ENCODE results near the gene DIDO1. TPM values are rescaled to one million over a fixed set of nuclear protein-coding genes. Genes with fewer than 3 reads are reported as not detected.
A peak's percentile ranks its signal among the peaks of the same experiment; 100 is the strongest.

DIDO1 gene
- total RNA-seq, 1 experiment from 2014 or later: 108 TPM

- Histone ChIP-seq H3K27me3 (no peaks in the 10 kb centered on the region), H3K36me3 (peaks cover 79% of the 10 kb centered on the region), H3K4me1 (no peaks in the 10 kb centered on the region)
Measured at GRCh38 chr20:62947532-62948300, 21.4 kb upstream of the DIDO1 start.

GRCh38 chr20:62946918-62947317 is 20.6 kb upstream of the DIDO1 start:
- no peaks in the 10 kb centered on the region for H3K27me3 ChIP-seq
- DNase-seq: no peak
- H3K9me3 ChIP-seq (replicated peaks): no peaks in the 10 kb centered on the region
- H3K4me3 ChIP-seq: no peak overlapping the region
- peaks cover 80% of the 10 kb centered on the region for H3K36me3 ChIP-seq
- H3K4me1 ChIP-seq: no peaks in the 10 kb centered on the region
- no peak overlapping the region for H3K27ac ChIP-seq

More at GRCh38 chr20:62947532-62948300, 21.4 kb upstream of the DIDO1 start:
- Histone ChIP-seq H3K27ac (no peak overlapping the region), H3K4me3 (no peak overlapping the region), H3K9me3 (replicated peaks) (no peaks in the 10 kb centered on the region)
- DNase-seq: no peak

- H3K27ac ChIP-seq: no peak overlapping the region
- H3K4me1 ChIP-seq: no peaks in the 10 kb centered on the region
- no peaks in the 10 kb centered on the region for H3K27me3 ChIP-seq
- no peaks in the 10 kb centered on the region for H3K9me3 ChIP-seq (replicated peaks)
- H3K36me3 ChIP-seq: peaks cover 91% of the 10 kb centered on the region
- DNase-seq: no peak
- H3K4me3 ChIP-seq: no peak overlapping the region
Measured at GRCh38 chr20:62945771-62946339, 19.6 kb upstream of the DIDO1 start.

GRCh38 chr20:62944746-62945145 is 18.4 kb upstream of the DIDO1 start:
- H3K4me1 ChIP-seq: peaks cover 1% of the 10 kb centered on the region
- no peaks in the 10 kb centered on the region for H3K27me3 ChIP-seq
- peaks cover 85% of the 10 kb centered on the region for H3K36me3 ChIP-seq
- no peak overlapping the region for H3K4me3 ChIP-seq
- no peaks in the 10 kb centered on the region for H3K9me3 ChIP-seq (replicated peaks)
- no peak overlapping the region for H3K27ac ChIP-seq
- DNase-seq: no peak

GRCh38 chr20:62944184-62944583 is 17.9 kb upstream of the DIDO1 start:
- H3K4me1 ChIP-seq: peaks cover 6% of the 10 kb centered on the region
- H3K27ac ChIP-seq: no peak overlapping the region
- no peak for DNase-seq
- no peak overlapping the region for H3K4me3 ChIP-seq
- peaks cover 83% of the 10 kb centered on the region for H3K36me3 ChIP-seq
- H3K27me3 ChIP-seq: no peaks in the 10 kb centered on the region
- H3K9me3 ChIP-seq (replicated peaks): no peaks in the 10 kb centered on the region

GRCh38 chr20:62943396-62943795 is 17.1 kb upstream of the DIDO1 start:
- H3K4me1 ChIP-seq: peaks cover 6% of the 10 kb centered on the region
- no peak overlapping the region for H3K27ac ChIP-seq
- no peaks in the 10 kb centered on the region for H3K9me3 ChIP-seq (replicated peaks)
- H3K27me3 ChIP-seq: no peaks in the 10 kb centered on the region
- peaks cover 75% of the 10 kb centered on the region for H3K36me3 ChIP-seq
- H3K4me3 ChIP-seq: no peak overlapping the region
- no peak for DNase-seq

- Histone ChIP-seq H3K27ac (no peak overlapping the region), H3K36me3 (peaks cover 66% of the 10 kb centered on the region), H3K27me3 (no peaks in the 10 kb centered on the region), H3K4me3 (no peak overlapping the region), H3K9me3 (replicated peaks) (no peaks in the 10 kb centered on the region), H3K4me1 (peaks cover 6% of the 10 kb centered on the region)
- DNase-seq: no peak
Measured at GRCh38 chr20:62942456-62942855, 16.2 kb upstream of the DIDO1 start.

GRCh38 chr20:62941792-62942191 is 15.5 kb upstream of the DIDO1 start:
- peaks cover 6% of the 10 kb centered on the region for H3K4me1 ChIP-seq
- H3K27ac ChIP-seq: no peak overlapping the region
- no peaks in the 10 kb centered on the region for H3K27me3 ChIP-seq
- no peak for DNase-seq
- peaks cover 59% of the 10 kb centered on the region for H3K36me3 ChIP-seq
- H3K9me3 ChIP-seq (replicated peaks): no peaks in the 10 kb centered on the region
- H3K4me3 ChIP-seq: no peak overlapping the region

GRCh38 chr20:62940875-62941274 is 14.6 kb upstream of the DIDO1 start:
- Histone ChIP-seq H3K27me3 (no peaks in the 10 kb centered on the region), H3K9me3 (replicated peaks) (no peaks in the 10 kb centered on the region), H3K4me3 (no peak overlapping the region), H3K36me3 (peaks cover 56% of the 10 kb centered on the region), H3K4me1 (peaks cover 12% of the 10 kb centered on the region), H3K27ac (no peak overlapping the region)
- no peak for DNase-seq

GRCh38 chr20:62938105-62938888 is 12.0 kb upstream of the DIDO1 start, which contains the start of gene GID8:
Gene GID8, plus strand, starts transcription at chr20:62938147. Its CDS starts 3,356 bp downstream, at chr20:62941503.
- peaks cover 57% of the 10 kb centered on the region for H3K36me3 ChIP-seq
- DNase-seq: peak; percentile 71 to 75
- no peaks in the 10 kb centered on the region for H3K9me3 ChIP-seq (replicated peaks)
- H3K4me1 ChIP-seq: peaks cover 12% of the 10 kb centered on the region
- no peaks in the 10 kb centered on the region for H3K27me3 ChIP-seq
- peak within 1 kb of the TSS; percentile 95 for H3K27ac ChIP-seq
- H3K4me3 ChIP-seq: peak within 1 kb of the TSS; percentile 99

GRCh38 chr20:62937268-62938104 is 11.2 kb upstream of the DIDO1 start:
- Histone ChIP-seq H3K4me3 (peak overlapping the region; percentile 99), H3K9me3 (replicated peaks) (no peaks in the 10 kb centered on the region), H3K27me3 (no peaks in the 10 kb centered on the region), H3K27ac (peak overlapping the region; percentile 95), H3K4me1 (peaks cover 12% of the 10 kb centered on the region), H3K36me3 (peaks cover 57% of the 10 kb centered on the region)
- peak; percentile 99 to 100 for DNase-seq

GRCh38 chr20:62935968-62936585 is 9.8 kb upstream of the DIDO1 start:
- Histone ChIP-seq H3K9me3 (replicated peaks) (no peaks in the 10 kb centered on the region), H3K4me3 (peak overlapping the region; percentile 99), H3K36me3 (peaks cover 59% of the 10 kb centered on the region), H3K27me3 (no peaks in the 10 kb centered on the region), H3K27ac (no peak overlapping the region), H3K4me1 (peaks cover 12% of the 10 kb centered on the region)
- DNase-seq: no peak

GRCh38 chr20:62935204-62935967 is 9.1 kb upstream of the DIDO1 start:
- Histone ChIP-seq H3K27me3 (no peaks in the 10 kb centered on the region), H3K36me3 (peaks cover 55% of the 10 kb centered on the region), H3K4me1 (peaks cover 12% of the 10 kb centered on the region), H3K9me3 (replicated peaks) (no peaks in the 10 kb centered on the region), H3K4me3 (no peak overlapping the region), H3K27ac (no peak overlapping the region)
- DNase-seq: no peak

Data from SJCRH30 (cell line).